Heart left ventricle (tissue), 13 donors: ENCODE results near the gene RAMP1.

Experiments used
- POLR2A ChIP-seq, 2 donors: fragments of 450-650 bp; IDR thresholded peaks; one replicate each; pipeline ENCODE4 v1.6.1; 2017; ENCODE audit warnings: antibody characterized with exemption in 2 of 2, mild to moderate bottlenecking in 2 of 2, moderate library complexity in 2 of 2
- TF ChIP-seq, protein P1 (sequence below), 12 donors: fragments of 200-600 bp; sonication (generic) in 4 of 12; IDR thresholded peaks; one replicate each; pipeline versions ENCODE4 v1.5.0 to v1.8.0; 2018 to 2022; ENCODE audit warnings: antibody characterized with exemption in 12 of 12, mild to moderate bottlenecking in 5 of 12
- donor health status: ischemic (EF 13 %, LVEDD 7.1; RV severe dilation, severe dysfunction).
- donor health status: DM: no; HTN: yes; CAD: no.
- donor health status: DM: no; HTN: no; CAD: no.
- donor health status: ischemic (EF 25% LVEDD 6.9; RV normal size, moderate dysfunction).
- donor health status: ischemic (EF 25% LVEDD 5.7; RV mildly dilated, moderate dysfunction).
- donor health status: ischemic (EF 35%, LVEDD 5.7; RV mildly dilated, moderate dysfunction).
- donor health status: nonischemic (EF 11% LVEDD 7.7; RV severe dilation, severe dysfunction).
- donor health status: DM: yes; HTN: yes; CAD: no.
- donor health status: PGD.
- donor health status: ischemic (EF 29% LVEDD 5.4; RV normal size, mild dysfunction).
- donor health status: nonischemic (EF 23%, LVEDD 6.1; RV moderate dilation, normal function).

DNA sequence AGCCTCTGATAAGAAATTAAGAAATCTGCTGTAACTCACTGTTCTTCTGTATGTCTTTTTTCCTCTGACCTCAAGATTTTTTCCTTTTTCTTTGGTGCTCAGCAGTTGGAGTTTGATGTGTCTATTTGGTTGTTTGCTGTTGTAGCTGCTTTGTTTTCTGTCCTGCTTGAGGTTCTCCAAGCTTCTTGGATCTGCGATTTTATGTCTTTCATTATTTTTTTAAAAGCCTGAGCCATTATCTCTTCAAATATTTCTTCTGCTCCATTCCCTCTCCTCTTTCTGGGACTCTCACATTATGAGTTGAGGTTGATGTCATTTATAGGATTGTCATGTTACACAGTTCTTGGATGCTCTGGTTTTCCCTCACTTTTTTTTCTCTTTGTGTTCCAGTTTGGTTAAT, 47.7 kb downstream of the RAMP1 start:
- TF ChIP-seq POLR2A (IDR thresholded peaks at IDR 0.05): no peak
- TF ChIP-seq, protein P1, sequence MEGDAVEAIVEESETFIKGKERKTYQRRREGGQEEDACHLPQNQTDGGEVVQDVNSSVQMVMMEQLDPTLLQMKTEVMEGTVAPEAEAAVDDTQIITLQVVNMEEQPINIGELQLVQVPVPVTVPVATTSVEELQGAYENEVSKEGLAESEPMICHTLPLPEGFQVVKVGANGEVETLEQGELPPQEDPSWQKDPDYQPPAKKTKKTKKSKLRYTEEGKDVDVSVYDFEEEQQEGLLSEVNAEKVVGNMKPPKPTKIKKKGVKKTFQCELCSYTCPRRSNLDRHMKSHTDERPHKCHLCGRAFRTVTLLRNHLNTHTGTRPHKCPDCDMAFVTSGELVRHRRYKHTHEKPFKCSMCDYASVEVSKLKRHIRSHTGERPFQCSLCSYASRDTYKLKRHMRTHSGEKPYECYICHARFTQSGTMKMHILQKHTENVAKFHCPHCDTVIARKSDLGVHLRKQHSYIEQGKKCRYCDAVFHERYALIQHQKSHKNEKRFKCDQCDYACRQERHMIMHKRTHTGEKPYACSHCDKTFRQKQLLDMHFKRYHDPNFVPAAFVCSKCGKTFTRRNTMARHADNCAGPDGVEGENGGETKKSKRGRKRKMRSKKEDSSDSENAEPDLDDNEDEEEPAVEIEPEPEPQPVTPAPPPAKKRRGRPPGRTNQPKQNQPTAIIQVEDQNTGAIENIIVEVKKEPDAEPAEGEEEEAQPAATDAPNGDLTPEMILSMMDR (IDR thresholded peaks at IDR 0.05): no peak
